Effector CD8-positive, alpha-beta T cell (primary cell): ENCODE measurements around the gene CHRM3.

Source experiments
- DNase-seq: peaks from one replicate; lab custom pipeline; 2025; lab: John Stamatoyannopoulos, UW

Gene CHRM3

DNA sequence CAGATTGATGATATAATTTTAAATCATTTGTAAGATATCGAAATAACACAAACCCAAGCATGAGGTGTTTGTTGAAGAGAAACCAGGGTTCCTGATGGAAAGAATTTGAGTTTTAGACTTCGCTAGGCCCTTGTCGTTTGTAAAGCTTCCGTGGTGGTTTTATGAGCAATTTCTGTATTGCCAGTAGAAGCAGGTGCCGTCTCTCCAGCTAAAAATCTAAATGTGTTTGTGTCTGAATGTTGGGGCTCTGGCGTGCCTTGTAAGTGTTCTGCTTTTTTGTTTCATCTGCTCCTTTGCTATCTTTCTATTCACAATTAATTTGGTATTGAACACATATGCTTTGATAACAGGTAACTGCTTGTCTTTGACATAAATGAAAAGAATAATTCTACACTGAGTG lies 27.5 kb downstream of the CHRM3 start:
- no peak for DNase-seq

DNA sequence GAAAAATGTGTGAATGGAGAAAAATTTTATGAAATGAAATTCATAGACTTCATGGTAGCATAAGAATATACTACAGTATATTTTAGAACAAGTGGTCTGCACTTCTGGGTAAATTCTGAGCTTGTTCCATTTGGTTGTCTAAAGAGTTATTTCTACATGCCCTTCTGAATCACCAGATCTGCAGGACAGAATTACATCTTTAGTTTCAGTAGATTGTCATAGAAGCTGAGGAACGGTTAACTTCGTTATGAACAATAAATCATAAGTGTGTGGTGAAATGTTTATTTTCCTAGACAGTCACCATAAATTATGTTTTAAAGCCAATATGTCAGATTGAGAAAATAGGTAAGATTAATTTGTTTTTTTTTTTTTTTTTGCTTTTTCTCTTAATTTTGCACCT lies 30.9 kb downstream of the CHRM3 start:
- DNase-seq, result no peak

DNA sequence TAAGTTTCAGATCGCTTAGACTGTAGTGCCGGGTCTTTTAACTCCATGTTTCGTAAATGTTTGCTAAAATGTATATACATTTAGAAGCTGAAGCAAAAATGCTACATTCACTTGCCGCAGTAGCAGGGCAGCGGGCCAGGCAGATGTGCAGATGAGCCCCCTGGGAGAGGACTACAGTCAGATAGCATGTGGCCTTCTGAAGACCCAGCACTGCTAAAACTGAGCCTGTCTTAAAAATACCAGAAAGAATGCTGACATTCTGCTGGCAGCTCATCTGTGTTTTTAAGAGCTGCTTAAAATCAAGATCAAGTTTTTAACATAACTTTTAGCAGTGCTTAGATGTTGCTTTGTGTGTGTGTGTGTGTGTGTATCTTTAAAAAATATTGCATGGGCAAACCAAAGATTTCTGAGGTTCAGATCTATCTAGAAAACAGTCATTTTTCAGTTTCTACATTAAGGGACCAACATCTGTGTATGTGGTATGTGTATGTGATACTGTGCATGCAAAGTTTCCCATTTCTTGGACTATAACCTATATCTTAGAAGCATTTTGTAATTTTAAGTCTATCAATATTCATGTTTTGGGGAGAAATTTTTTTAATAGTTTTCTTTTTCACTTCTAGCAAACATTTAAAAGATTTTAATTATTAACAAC lies 31.7 kb downstream of the CHRM3 start:
- DNase-seq, result no peak

DNA sequence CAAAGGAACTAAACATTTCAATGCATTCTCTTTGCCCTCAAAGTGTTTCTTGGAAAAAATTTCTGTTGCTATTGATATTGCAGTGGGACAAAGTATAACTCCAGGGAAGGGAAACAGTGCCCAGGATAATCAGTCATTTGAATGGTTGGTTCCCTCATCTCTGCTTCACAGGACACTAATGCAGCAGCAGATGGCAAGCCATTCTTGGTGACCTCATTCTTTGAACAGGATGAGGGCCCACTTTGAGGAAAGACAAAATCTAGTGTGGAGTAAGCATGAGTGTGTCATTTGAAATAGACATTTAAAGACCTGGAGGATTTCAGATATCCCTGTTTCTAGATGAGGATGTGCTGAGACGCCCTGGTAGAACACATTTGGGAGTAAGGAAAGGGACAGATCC lies 32.3 kb downstream of the CHRM3 start:
- DNase-seq, result no peak

DNA sequence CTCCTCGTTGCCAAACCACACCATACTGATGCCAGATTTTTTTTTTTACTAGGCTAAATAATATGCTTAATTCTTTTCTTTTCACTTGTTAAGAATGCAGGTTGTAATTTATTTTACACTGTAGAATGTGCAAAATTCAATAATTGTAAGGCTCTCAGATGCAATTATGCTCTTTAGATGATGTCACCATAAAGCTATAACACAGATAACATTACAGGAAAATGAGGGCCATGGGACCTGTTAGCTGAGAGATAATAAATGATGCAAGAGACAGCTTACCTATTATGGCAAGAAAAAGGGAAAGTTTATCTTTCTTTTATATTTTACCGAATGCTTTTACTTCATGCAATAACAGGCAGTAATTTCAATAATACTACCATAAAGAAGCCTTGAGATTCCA lies 35.4 kb downstream of the CHRM3 start:
- DNase-seq, result no peak

DNA sequence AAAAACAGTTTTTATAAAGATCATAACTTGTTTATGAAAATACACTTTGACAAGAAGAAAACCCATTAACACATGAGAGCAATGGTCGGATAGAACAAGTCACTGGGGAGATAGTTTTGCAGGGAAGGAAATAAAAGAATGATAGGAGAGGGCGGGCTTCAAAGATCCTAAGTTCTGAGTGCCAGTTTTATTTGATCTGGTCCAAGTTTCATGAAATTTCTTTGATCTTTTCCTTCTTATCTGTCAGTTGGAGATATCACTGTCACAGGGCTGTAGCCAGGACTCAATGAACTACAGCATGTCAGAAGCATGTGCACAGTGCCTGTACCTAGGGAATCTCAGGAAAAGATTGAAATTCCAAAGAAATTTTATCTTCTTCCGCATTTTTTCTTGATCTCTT lies 36.5 kb downstream of the CHRM3 start:
- no peak for DNase-seq

DNA sequence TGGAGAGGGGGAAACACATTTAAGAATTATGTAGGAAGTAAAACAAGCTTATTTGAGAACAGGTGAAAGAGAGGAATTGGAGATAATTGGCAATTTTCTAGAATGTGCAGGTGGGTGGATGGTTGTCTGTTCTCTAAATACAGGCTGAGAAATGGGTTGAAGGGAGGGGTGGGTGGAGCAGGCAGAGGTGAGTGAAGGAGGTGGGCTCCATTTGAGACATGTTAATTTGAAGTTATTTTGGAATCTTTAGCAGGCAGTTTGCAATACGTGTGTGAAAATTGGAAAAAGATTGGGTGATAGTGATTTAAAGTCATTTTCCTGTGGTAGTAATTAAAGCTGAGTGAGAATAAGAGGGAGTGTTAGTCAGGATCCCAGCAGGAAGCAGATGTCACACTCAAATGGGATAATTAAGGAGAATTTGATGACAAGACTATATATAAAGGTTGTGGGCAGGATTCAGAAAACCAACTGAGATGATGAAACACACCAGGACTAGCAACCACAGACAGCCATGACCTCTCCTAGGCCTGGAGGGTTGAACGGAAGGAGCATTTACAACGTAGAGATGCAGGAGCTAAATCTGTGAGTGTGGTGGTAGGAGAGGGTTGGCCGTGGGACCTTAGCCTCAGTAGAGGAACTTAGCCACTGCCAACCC lies 40.6 kb downstream of the CHRM3 start:
- no peak for DNase-seq

DNA sequence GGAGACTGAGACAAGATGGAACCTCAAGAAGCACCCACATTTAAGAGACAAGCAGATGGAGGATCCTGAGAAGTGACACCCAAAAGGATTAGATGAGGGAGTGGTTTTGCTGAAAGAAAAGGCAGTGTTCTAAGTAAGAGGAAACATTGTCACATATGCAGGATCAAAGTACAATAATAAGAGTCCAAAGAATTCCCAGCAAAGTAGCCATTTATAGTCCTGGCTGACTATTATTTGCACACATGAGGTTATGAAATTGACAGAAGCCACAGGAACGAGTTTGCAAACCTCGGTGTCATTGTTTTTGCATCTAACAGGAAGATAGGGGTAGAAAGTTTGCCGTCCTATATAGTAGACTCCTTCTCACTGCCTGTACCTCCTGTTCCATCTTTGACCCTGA lies 41.3 kb downstream of the CHRM3 start:
- no peak for DNase-seq

DNA sequence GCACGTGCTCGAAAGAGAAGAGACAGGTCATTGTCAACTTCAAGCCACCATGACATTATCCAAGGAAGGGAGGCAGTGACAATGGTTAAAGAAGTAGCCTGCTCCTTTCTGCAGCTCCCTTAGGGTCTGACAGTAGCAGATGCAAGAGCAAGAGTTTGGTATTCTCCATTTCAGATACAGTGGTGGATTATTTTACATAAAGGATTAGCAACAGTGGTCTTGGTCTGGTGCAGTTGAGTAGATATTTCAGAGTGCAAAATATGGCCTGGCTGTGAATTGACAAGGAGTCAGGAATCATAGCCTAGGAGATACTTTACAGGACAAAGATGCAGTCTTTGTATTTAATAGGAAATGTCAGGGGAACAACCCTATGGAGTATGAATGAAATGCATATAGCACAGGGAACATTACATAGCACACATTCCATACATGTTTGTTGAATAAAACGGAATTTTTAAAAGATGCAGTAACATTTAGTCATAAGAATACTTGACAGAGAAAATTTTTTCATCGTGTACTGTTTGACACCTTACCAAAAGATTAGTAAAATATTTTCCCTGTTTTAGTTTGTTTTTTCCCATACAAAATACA lies 41.8 kb downstream of the CHRM3 start:
- no peak for DNase-seq

DNA sequence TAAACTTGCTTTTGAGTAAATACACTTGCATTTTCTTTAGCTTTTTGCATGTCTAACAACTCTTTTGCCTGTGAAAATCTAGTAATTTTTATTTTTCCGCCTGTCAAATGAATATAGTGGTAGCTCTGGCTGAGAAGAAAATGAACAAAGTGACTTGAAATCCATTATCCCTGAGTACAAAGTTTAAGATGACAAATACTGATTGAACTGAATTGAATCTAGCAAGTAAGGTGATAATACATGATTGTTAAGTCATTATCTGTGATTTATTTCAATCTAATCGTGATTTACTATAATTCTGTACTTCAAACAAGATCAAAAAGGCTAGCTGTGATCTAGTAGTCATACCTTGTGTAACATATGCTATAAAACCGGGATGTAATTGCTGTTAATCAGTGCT lies 42.8 kb downstream of the CHRM3 start:
- no peak for DNase-seq

DNA sequence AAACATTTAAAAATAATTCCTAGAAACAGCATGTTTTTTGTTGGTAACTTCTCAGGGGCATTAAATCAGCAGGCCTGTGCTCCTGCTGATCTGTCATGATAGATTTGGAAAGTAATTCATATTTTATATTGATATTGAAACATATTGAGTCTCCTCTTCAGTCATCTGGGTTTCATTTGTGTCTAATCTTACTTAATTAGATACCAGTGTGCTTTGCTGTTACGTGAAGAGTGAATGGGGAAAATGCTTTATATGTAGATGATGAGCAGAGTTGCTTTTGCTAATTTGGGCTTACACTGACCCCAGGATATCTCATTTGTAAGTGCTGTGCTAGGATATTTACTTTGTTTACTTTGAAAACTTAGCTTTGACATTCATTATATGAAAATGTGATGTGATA lies 45.9 kb downstream of the CHRM3 start:
- no peak for DNase-seq

DNA sequence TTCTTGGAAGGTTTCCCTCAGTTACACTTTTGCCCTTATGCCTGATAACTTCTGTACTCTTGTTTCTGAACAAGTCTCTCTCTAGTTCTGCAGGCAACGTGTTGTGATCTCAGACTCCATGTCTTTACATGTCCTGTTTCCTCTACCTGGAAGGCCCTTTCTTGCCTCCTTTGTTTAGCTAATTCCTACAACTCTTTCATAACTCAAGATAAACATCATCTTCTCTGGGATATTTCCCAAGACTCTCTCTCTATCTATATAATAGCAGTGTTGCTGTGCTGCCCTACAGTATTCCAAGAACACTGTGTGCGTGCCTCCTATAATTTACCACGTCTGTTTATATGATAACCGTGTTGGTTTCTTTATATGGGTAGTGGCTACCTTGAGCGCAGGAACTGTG lies 47.8 kb downstream of the CHRM3 start:
- DNase-seq, result no peak
